ENCODE measurements around the gene CSNK1G1. TPM values are rescaled to one million over a fixed set of nuclear protein-coding genes. Genes with fewer than 3 reads are reported as not detected.
"Not testable (repeated sequence)": the region's sequence is repeated elsewhere in the genome, so short reads cannot be mapped to it uniquely, and the experiment has no call there.

The CSNK1G1 gene
- 24.5 and 27.7 TPM in 2 replicates for total RNA-seq
- long read RNA-seq, full-length matches to known transcripts, result 56 of 99 reads
- long read RNA-seq, partial matches to known transcripts, result 13 of 99 reads
- long read RNA-seq, other reads (novel, unspliced or antisense), result 30 of 99 reads

GRCh38 chr15:64355944-64356709 is at the start of gene CSNK1G1:
Gene CSNK1G1, minus strand, starts transcription at chr15:64356173. Its CDS starts 55,674 bp downstream, at chr15:64300499.
- H3K4me3 Mint-ChIP-seq (ENCODE audit: low read depth), result peak within 1 kb of the TSS; percentile 97
- peak; percentile 46 for TF ChIP-seq CTCF (IDR thresholded peaks at IDR 0.05; ENCODE audit: unreplicated experiment)
- peak; percentile 91 for DNase-seq (ENCODE audit: low spot score, unreplicated experiment)
- H3K27me3 Mint-ChIP-seq, result no peaks in the 10 kb centered on the region
- no peaks in the 10 kb centered on the region for H3K9me3 Mint-ChIP-seq (ENCODE audit: low read depth)
- H3K4me1 Mint-ChIP-seq (ENCODE audit: low read depth), result peaks cover 14% of the 10 kb centered on the region
- peak within 1 kb of the TSS; percentile 95 for H3K27ac Mint-ChIP-seq
- H3K36me3 Mint-ChIP-seq (ENCODE audit: insufficient read depth), result no peaks in the 10 kb centered on the region

- Mint-ChIP-seq H3K27me3 (no peaks in the 10 kb centered on the region), H3K27ac (no peak overlapping the region), H3K4me3 (ENCODE audit: low read depth) (no peak overlapping the region), H3K9me3 (ENCODE audit: low read depth) (no peaks in the 10 kb centered on the region), H3K36me3 (ENCODE audit: insufficient read depth) (peaks cover 14% of the 10 kb centered on the region), H3K4me1 (ENCODE audit: low read depth) (no peaks in the 10 kb centered on the region)
- no peak for TF ChIP-seq CTCF (IDR thresholded peaks at IDR 0.05; ENCODE audit: unreplicated experiment)
- no peak for DNase-seq (ENCODE audit: low spot score, unreplicated experiment)
Measured at GRCh38 chr15:64400583-64400982, 44.6 kb upstream of the CSNK1G1 start.

- peaks cover 23% of the 10 kb centered on the region for H3K36me3 Mint-ChIP-seq (ENCODE audit: insufficient read depth)
- H3K9me3 Mint-ChIP-seq (ENCODE audit: low read depth), result no peaks in the 10 kb centered on the region
- no peak for DNase-seq (ENCODE audit: low spot score, unreplicated experiment)
- H3K4me3 Mint-ChIP-seq (ENCODE audit: low read depth), result no peak overlapping the region
- no peaks in the 10 kb centered on the region for H3K27me3 Mint-ChIP-seq
- no peaks in the 10 kb centered on the region for H3K4me1 Mint-ChIP-seq (ENCODE audit: low read depth)
- no peak for TF ChIP-seq CTCF (IDR thresholded peaks at IDR 0.05; ENCODE audit: unreplicated experiment)
- H3K27ac Mint-ChIP-seq, result no peak overlapping the region
Measured at GRCh38 chr15:64398575-64398974, 42.6 kb upstream of the CSNK1G1 start.

- peaks cover 25% of the 10 kb centered on the region for H3K36me3 Mint-ChIP-seq (ENCODE audit: insufficient read depth)
Measured at GRCh38 chr15:64396789-64397188, 40.8 kb upstream of the CSNK1G1 start.

GRCh38 chr15:64392471-64392870 is 36.5 kb upstream of the CSNK1G1 start:
- Mint-ChIP-seq H3K4me1 (ENCODE audit: low read depth) (peaks cover 12% of the 10 kb centered on the region), H3K36me3 (ENCODE audit: insufficient read depth) (peaks cover 19% of the 10 kb centered on the region), H3K27ac (peak overlapping the region; percentile 49)
- H3K4me3 Mint-ChIP-seq (ENCODE audit: low read depth); DNase-seq (ENCODE audit: low spot score, unreplicated experiment); H3K27me3 Mint-ChIP-seq; H3K9me3 Mint-ChIP-seq (ENCODE audit: low read depth): not testable (repeated sequence)

More at GRCh38 chr15:64396789-64397188, 40.8 kb upstream of the CSNK1G1 start:
- no peaks in the 10 kb centered on the region for H3K27me3 Mint-ChIP-seq
- TF ChIP-seq CTCF (IDR thresholded peaks at IDR 0.05; ENCODE audit: unreplicated experiment), result no peak
- H3K9me3 Mint-ChIP-seq (ENCODE audit: low read depth), result no peaks in the 10 kb centered on the region
- H3K4me1 Mint-ChIP-seq (ENCODE audit: low read depth), result no peaks in the 10 kb centered on the region
- DNase-seq (ENCODE audit: low spot score, unreplicated experiment), result no peak
- no peak overlapping the region for H3K4me3 Mint-ChIP-seq (ENCODE audit: low read depth)
- H3K27ac Mint-ChIP-seq, result no peak overlapping the region
